A673 (cell line): ENCODE results near the gene ODAM. TPM values are rescaled to one million over a fixed set of nuclear protein-coding genes. Genes with fewer than 3 reads are reported as not detected.
"Not testable (repeated sequence)": the region's sequence is repeated elsewhere in the genome, so short reads cannot be mapped to it uniquely, and the experiment has no call there.

ENCODE experiments used
- BruUV-seq: library from RNA; stranded (reverse); fragments of 400-500 nt; replicated peaks from 2 replicates; lab custom pipeline; 2021; lab: Mats Ljungman, UMichigan
- CTCF ChIA-PET: fragments of 300-600 bp; sonication (Branson Sonifier 250); formaldehyde crosslinking; loops from one replicate; lab custom pipeline; 2022; ENCODE audit warnings: antibody characterized with exemption; lab: Charles Lee
- POLR2A ChIA-PET: fragments of 300-600 bp; sonication (Branson Sonifier 250); formaldehyde crosslinking; loops from one replicate; lab custom pipeline; 2022; ENCODE audit warnings: antibody characterized with exemption; ENCODE audit not compliant: low non-redundant PET; lab: Charles Lee
- DNase-seq: peaks from one replicate; pipeline ENCODE4 v3.0.0-alpha.2; 2015; ENCODE audit warnings: low spot score
- H3K27ac ChIP-seq: fragments of 200-600 bp; sonication (generic); 2 replicates; pipeline ENCODE4 v1.5.1; 2016; ENCODE audit warnings: mixed run types, low read depth, mild to moderate bottlenecking, mixed read lengths, antibody characterized with exemption, low read length; ENCODE audit not compliant: poor library complexity, severe bottlenecking
- H3K27me3 ChIP-seq: fragments of 200-600 bp; sonication (generic); replicated peaks from 2 replicates; pipeline ENCODE4 v1.6.1; 2017; ENCODE audit warnings: mixed run types, low read depth, mild to moderate bottlenecking, mixed read lengths, antibody characterized with exemption, low read length; ENCODE audit not compliant: insufficient read depth, poor library complexity
- H3K36me3 ChIP-seq: fragments of 200-600 bp; sonication (generic); 2 replicates; pipeline ENCODE4 v1.6.1; 2016; ENCODE audit warnings: mixed run types, mild to moderate bottlenecking, mixed read lengths, antibody characterized with exemption, low read length; ENCODE audit not compliant: insufficient read depth, poor library complexity, severe bottlenecking
- H3K4me1 ChIP-seq: fragments of 200-600 bp; sonication (generic); 2 replicates; pipeline ENCODE4 v1.6.1; 2017; ENCODE audit warnings: mixed run types, mild to moderate bottlenecking, mixed read lengths, antibody characterized with exemption, low read length; ENCODE audit not compliant: insufficient read depth, poor library complexity, severe bottlenecking
- H3K4me3 ChIP-seq: fragments of 200-600 bp; sonication (generic); 2 replicates; pipeline ENCODE4 v1.5.1; 2016; ENCODE audit warnings: low read depth, mixed run types, mild to moderate bottlenecking, mixed read lengths, low read length; ENCODE audit not compliant: poor library complexity, severe bottlenecking
- H3K9me3 ChIP-seq: fragments of 200-600 bp; sonication (generic); 2 replicates; pipeline ENCODE4 v1.6.1; 2016; ENCODE audit warnings: mixed run types, low read depth, mild to moderate bottlenecking, mixed read lengths, antibody characterized with exemption, low read length; ENCODE audit not compliant: poor library complexity, severe bottlenecking
- CTCF ChIP-seq: fragments of 300-800, 200-600 bp; sonication (generic); conservative IDR thresholded peaks from 2 replicates; pipeline ENCODE4 v1.5.1; 2017; ENCODE audit warnings: low read depth, mild to moderate bottlenecking, antibody characterized with exemption, low read length, moderate library complexity, mixed read lengths
- EZH2 ChIP-seq: fragments of 200-600 bp; sonication (generic); IDR thresholded peaks from 2 replicates; pipeline ENCODE4 v1.6.1; 2017; ENCODE audit warnings: borderline replicate concordance, low read depth, mild to moderate bottlenecking, mixed read lengths, antibody characterized with exemption, low read length; ENCODE audit not compliant: poor library complexity, severe bottlenecking
- intact Hi-C: fragments of 100-400 bp; cut with micrococcal nuclease; formaldehyde crosslinking; loops from one replicate; pipeline ENCODE4 v1.10.0; 2022; ENCODE audit not compliant: unreplicated experiment
- total RNA-seq: library from RNA; stranded (reverse); gene quantifications from 2 replicates; pipeline ENCODE4 v1.2.3, GENCODE V29; 2021

ODAM gene
- total RNA-seq, 1 experiment from 2014 or later = not detected

GRCh38 chr4:70216550-70216949, 21.0 kb downstream of the ODAM start:
- H3K4me3 ChIP-seq, CTCF ChIA-PET, H3K27ac ChIP-seq, H3K9me3 ChIP-seq, H3K4me1 ChIP-seq, intact Hi-C loops, H3K36me3 ChIP-seq, H3K27me3 ChIP-seq, BruUV-seq, DNase-seq, POLR2A ChIA-PET: not testable (repeated sequence)

- DNase-seq, CTCF ChIA-PET, H3K9me3 ChIP-seq, H3K36me3 ChIP-seq, H3K4me3 ChIP-seq, H3K4me1 ChIP-seq, H3K27ac ChIP-seq, H3K27me3 ChIP-seq, BruUV-seq, intact Hi-C loops, POLR2A ChIA-PET: not testable (repeated sequence)
Observed at GRCh38 chr4:70221389-70221788, 25.9 kb downstream of the ODAM start.

- H3K27me3 ChIP-seq, intact Hi-C loops, CTCF ChIA-PET, H3K27ac ChIP-seq, DNase-seq, H3K36me3 ChIP-seq, H3K4me3 ChIP-seq, POLR2A ChIA-PET, BruUV-seq, H3K9me3 ChIP-seq, H3K4me1 ChIP-seq: not testable (repeated sequence)
Observed at GRCh38 chr4:70221818-70222217, 26.3 kb downstream of the ODAM start.

- ChIA-PET CTCF (no interaction called here), POLR2A (no interaction called here)
- Histone ChIP-seq H3K4me3 (no peak within 1 kb of the TSS), H3K9me3 (no peaks in the 10 kb centered on the region), H3K27me3 (no peaks in the 10 kb centered on the region), H3K27ac (no peak within 1 kb of the TSS), H3K4me1 (no peaks in the 10 kb centered on the region), H3K36me3 (no peaks in the 10 kb centered on the region)
- TF ChIP-seq EZH2 (no peak), CTCF (no peak)
- intact Hi-C loops = no loop called here
- no peak for DNase-seq
- no TSS peak for BruUV-seq
Observed at GRCh38 chr4:70225824-70226223, 30.3 kb downstream of the ODAM start, which contains the start of gene FDCSP. Gene FDCSP, plus strand, starts transcription at chr4:70226124. Its CDS starts 5,071 bp downstream, at chr4:70231195.

GRCh38 chr4:70236125-70236524, 40.6 kb downstream of the ODAM start:
- ChIA-PET CTCF (no interaction called here), POLR2A (no interaction called here)
- no peak overlapping the region for H3K27ac ChIP-seq
- no peaks in the 10 kb centered on the region for H3K27me3 ChIP-seq
- intact Hi-C loops = no loop called here
- no peaks in the 10 kb centered on the region for H3K4me1 ChIP-seq
- no TSS peak for BruUV-seq
- no peaks in the 10 kb centered on the region for H3K36me3 ChIP-seq
- no peak for TF ChIP-seq EZH2
- no peak for TF ChIP-seq CTCF
- no peak overlapping the region for H3K4me3 ChIP-seq
- DNase-seq = no peak
- no peaks in the 10 kb centered on the region for H3K9me3 ChIP-seq
